ENCODE data around the gene SH3RF3. TPM values are rescaled to one million over a fixed set of nuclear protein-coding genes. Genes with fewer than 3 reads are reported as not detected.

SH3RF3 gene
- total RNA-seq, 4 donors from 2014 or later, result 2.8 to 5.7 (median 3.0) TPM

DNA sequence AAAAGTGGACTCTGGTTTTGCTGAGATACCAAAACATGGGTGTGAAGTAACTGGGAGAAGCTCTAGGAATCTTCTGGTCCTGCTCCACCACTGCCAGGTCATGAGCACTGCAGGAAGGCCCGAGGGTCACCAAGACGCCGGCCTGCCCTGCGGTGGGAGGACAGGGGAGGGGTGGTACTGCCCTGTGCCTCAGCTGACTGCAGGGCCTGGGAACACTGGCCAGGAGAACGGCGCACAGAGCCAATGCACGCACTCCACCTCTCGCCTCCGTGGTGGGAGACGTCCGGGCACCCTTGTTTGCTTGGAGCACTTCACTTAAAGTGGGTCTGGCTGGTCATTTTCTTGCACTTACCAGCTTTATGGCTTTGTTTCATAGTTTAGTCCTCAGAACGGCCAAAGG lies 153.4 kb downstream of the SH3RF3 start:
- Histone ChIP-seq H3K4me1 (peaks cover 19 to 22% of the 10 kb centered on the region in 2 donors), H3K9me3 (no peaks in the 10 kb centered on the region), H3K4me3 (no peak overlapping the region), H3K27ac (no peak overlapping the region), H3K27me3 (no peaks in the 10 kb centered on the region), H3K36me3 (no peaks in the 10 kb centered on the region)
- in situ Hi-C loops (cut with MboI; ENCODE audit: low sequenced_read_pairs in 4 of 4), result loop anchor here in 1 of 4 donors (25.0 kb wide), 1 partner anchor 230 kb away; no protein-coding TSS in a partner anchor
- ATAC-seq (no peak), DNase-seq (no peak)
- no peak for TF ChIP-seq POLR2A (IDR thresholded peaks at IDR 0.05)
- TF ChIP-seq, protein P1, sequence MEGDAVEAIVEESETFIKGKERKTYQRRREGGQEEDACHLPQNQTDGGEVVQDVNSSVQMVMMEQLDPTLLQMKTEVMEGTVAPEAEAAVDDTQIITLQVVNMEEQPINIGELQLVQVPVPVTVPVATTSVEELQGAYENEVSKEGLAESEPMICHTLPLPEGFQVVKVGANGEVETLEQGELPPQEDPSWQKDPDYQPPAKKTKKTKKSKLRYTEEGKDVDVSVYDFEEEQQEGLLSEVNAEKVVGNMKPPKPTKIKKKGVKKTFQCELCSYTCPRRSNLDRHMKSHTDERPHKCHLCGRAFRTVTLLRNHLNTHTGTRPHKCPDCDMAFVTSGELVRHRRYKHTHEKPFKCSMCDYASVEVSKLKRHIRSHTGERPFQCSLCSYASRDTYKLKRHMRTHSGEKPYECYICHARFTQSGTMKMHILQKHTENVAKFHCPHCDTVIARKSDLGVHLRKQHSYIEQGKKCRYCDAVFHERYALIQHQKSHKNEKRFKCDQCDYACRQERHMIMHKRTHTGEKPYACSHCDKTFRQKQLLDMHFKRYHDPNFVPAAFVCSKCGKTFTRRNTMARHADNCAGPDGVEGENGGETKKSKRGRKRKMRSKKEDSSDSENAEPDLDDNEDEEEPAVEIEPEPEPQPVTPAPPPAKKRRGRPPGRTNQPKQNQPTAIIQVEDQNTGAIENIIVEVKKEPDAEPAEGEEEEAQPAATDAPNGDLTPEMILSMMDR (IDR thresholded peaks at IDR 0.05 in 4 of 5, conservative IDR thresholded peaks at IDR 0.05 in 1 of 5), result no peak
- intact Hi-C loops (cut with DNase I; ENCODE audit: low total_unique reads), result no loop called here

- no peak for TF ChIP-seq POLR2A (IDR thresholded peaks at IDR 0.05)
- TF ChIP-seq, protein P1 (IDR thresholded peaks at IDR 0.05 in 4 of 5, conservative IDR thresholded peaks at IDR 0.05 in 1 of 5), result no peak
- no peak overlapping the region for H3K27ac ChIP-seq
- DNase-seq, result no peak
- H3K4me1 ChIP-seq, result peaks cover 24 to 28% of the 10 kb centered on the region in 2 donors
- H3K36me3 ChIP-seq, result no peaks in the 10 kb centered on the region
- no peak overlapping the region for H3K4me3 ChIP-seq
- intact Hi-C loops (cut with DNase I; ENCODE audit: low total_unique reads) (no loop called here), in situ Hi-C loops (cut with MboI; ENCODE audit: low sequenced_read_pairs in 4 of 4) (loop anchor here in 1 of 4 donors (25.0 kb wide), 1 partner anchor 229 kb away; no protein-coding TSS in a partner anchor)
- ATAC-seq, result no peak
- no peaks in the 10 kb centered on the region for H3K27me3 ChIP-seq
- no peaks in the 10 kb centered on the region for H3K9me3 ChIP-seq
Observed at GRCh38 chr2:109282865-109283264, 153.9 kb downstream of the SH3RF3 start.

DNA sequence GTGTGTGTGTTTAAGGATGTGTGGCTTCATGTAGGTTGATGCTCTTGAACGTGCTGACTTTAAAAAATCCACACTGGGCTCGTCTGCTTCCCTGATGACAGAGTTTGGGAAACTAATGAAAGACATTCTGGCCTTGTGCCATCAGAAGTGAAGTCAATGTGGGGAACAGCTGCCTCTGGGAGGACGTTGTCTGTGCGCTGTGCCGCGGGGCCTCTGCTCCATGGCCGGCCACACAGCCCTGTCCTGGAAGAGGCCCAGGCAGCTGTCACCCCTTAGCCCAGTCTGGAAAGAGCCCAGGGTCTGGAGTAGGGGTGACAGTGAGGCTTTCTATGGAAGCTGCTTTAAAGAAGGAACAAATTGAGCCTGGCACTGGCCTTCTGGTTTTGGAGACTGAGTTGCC lies 155.8 kb downstream of the SH3RF3 start:
- Histone ChIP-seq H3K27ac (peak overlapping the region in 2 of 4 donors; percentile 6 to 67), H3K4me1 (peaks cover 32 to 40% of the 10 kb centered on the region in 2 donors), H3K4me3 (no peak overlapping the region), H3K9me3 (no peaks in the 10 kb centered on the region), H3K36me3 (no peaks in the 10 kb centered on the region), H3K27me3 (no peaks in the 10 kb centered on the region)
- DNase-seq (peak in 1 of 2 donors; percentile 31), ATAC-seq (peak; percentile 35 to 51)
- intact Hi-C loops (cut with DNase I; ENCODE audit: low total_unique reads), result no loop called here
- TF ChIP-seq, protein P1 (IDR thresholded peaks at IDR 0.05 in 4 of 5, conservative IDR thresholded peaks at IDR 0.05 in 1 of 5), result no peak
- no peak for TF ChIP-seq POLR2A (IDR thresholded peaks at IDR 0.05)
- in situ Hi-C loops (cut with MboI; ENCODE audit: low sequenced_read_pairs in 4 of 4), result loop anchor here in 1 of 4 donors (25.0 kb wide), 1 partner anchor 227 kb away; no protein-coding TSS in a partner anchor

- Histone ChIP-seq H3K36me3 (no peaks in the 10 kb centered on the region), H3K4me3 (no peak overlapping the region), H3K27ac (peak overlapping the region in 2 of 4 donors; percentile 6 to 67), H3K4me1 (peaks cover 32 to 40% of the 10 kb centered on the region in 2 donors), H3K9me3 (no peaks in the 10 kb centered on the region), H3K27me3 (no peaks in the 10 kb centered on the region)
- intact Hi-C loops (cut with DNase I; ENCODE audit: low total_unique reads), result no loop called here
- DNase-seq (no peak), ATAC-seq (peak; percentile 16 to 25)
- in situ Hi-C loops (cut with MboI; ENCODE audit: low sequenced_read_pairs in 4 of 4), result loop anchor here in 1 of 4 donors (25.0 kb wide), 1 partner anchor 227 kb away; no protein-coding TSS in a partner anchor
- TF ChIP-seq, protein P1 (IDR thresholded peaks at IDR 0.05 in 4 of 5, conservative IDR thresholded peaks at IDR 0.05 in 1 of 5), result no peak
- no peak for TF ChIP-seq POLR2A (IDR thresholded peaks at IDR 0.05)
Observed at GRCh38 chr2:109285244-109285651, 156.2 kb downstream of the SH3RF3 start.
